AG04450 (cell line): Measurements from ENCODE around the gene RBM19. TPM values are rescaled to one million over a fixed set of nuclear protein-coding genes. Genes with fewer than 3 reads are reported as not detected.

Experiments
- CTCF ChIA-PET: fragments of 300-600, 350-600 bp; formaldehyde crosslinking; extraction: SDS; loops from one replicate; lab custom pipeline; 2022; ENCODE audit warnings: antibody characterized with exemption, inconsistent platforms; lab: Charles Lee
- POLR2A ChIA-PET: fragments of 350-600 bp; formaldehyde crosslinking; extraction: SDS; loops from one replicate; lab custom pipeline; 2021; ENCODE audit warnings: antibody characterized with exemption, inconsistent platforms; lab: Yijun Ruan, JAX
- DNase-seq: peaks from one replicate; pipeline ENCODE4 v3.0.0-alpha.2; 2011; ENCODE audit warnings: low read depth, low spot score
- H3K27ac ChIP-seq: one replicate; pipeline ENCODE4 v1.5.1; 2012; ENCODE audit warnings: low read depth, low read length, control low read depth
- H3K27me3 ChIP-seq: one replicate; pipeline ENCODE4 v1.6.0; 2012; ENCODE audit warnings: low read length; ENCODE audit not compliant: control insufficient read depth, insufficient read depth
- H3K4me3 ChIP-seq: 2 replicates; pipeline ENCODE4 v1.5.1; 2011; ENCODE audit warnings: mild to moderate bottlenecking, low read depth, low read length, control low read depth
- H3K9me3 ChIP-seq: 2 replicates; pipeline ENCODE4 v1.5.1; 2012; ENCODE audit warnings: low read length; ENCODE audit not compliant: control insufficient read depth, insufficient read depth
- CTCF ChIP-seq: IDR thresholded peaks from 2 replicates; pipeline ENCODE4 v1.5.1; 2011; ENCODE audit warnings: low read depth, low read length, control low read depth, inconsistent platforms
- polyA plus RNA-seq: library from polyadenylated mRNA; depleted of rRNA; stranded (reverse); fragments of >200 nt; gene quantifications from 2 replicates; pipeline ENCODE4 v1.2.3, GENCODE V29; 2011

RBM19 gene
- polyA plus RNA-seq, 1 experiment, result 10.6 TPM

- DNase-seq, result no peak
- ChIA-PET CTCF (interaction anchor here (1.2 to 1.4 kb wide), 2 partner anchors 25 to 349 kb away, joined by 3 to 5 read pairs; no protein-coding TSS in a partner anchor), POLR2A (no interaction called here)
- peaks cover 2% of the 10 kb centered on the region for H3K27me3 ChIP-seq
- no peak overlapping the region for H3K4me3 ChIP-seq
- no peaks in the 10 kb centered on the region; the same call in 1 of the 2 replicates for H3K9me3 ChIP-seq
- TF ChIP-seq CTCF, result no peak
- H3K27ac ChIP-seq, result no peak overlapping the region
Observed at GRCh38 chr12:113774526-113774925, 191.6 kb downstream of the RBM19 start.

GRCh38 chr12:113772505-113773030 lies 193.6 kb downstream of the RBM19 start:
- ChIA-PET POLR2A (interaction anchor here (0.7 kb wide), 1 partner anchor 137 kb away, joined by 6 read pairs; no protein-coding TSS in a partner anchor), CTCF (no interaction called here)
- no peak overlapping the region for H3K4me3 ChIP-seq
- H3K27me3 ChIP-seq, result no peaks in the 10 kb centered on the region
- no peak for TF ChIP-seq CTCF
- DNase-seq, result no peak
- no peaks in the 10 kb centered on the region for H3K9me3 ChIP-seq
- no peak overlapping the region for H3K27ac ChIP-seq

GRCh38 chr12:113770389-113770865 lies 195.7 kb downstream of the RBM19 start:
- TF ChIP-seq CTCF, result no peak
- Histone ChIP-seq H3K27ac (no peak overlapping the region), H3K9me3 (no peaks in the 10 kb centered on the region), H3K4me3 (no peak overlapping the region), H3K27me3 (no peaks in the 10 kb centered on the region)
- ChIA-PET CTCF (no interaction called here), POLR2A (no interaction called here)
- DNase-seq, result no peak

GRCh38 chr12:113769305-113769704 lies 196.8 kb downstream of the RBM19 start:
- POLR2A ChIA-PET, result no interaction called here
- H3K4me3 ChIP-seq, result no peak overlapping the region
- CTCF ChIA-PET, result interaction anchor here (0.9 kb wide), 1 partner anchor 306 kb away, joined by 3 read pairs; no protein-coding TSS in a partner anchor
- no peak for DNase-seq
- H3K9me3 ChIP-seq, result no peaks in the 10 kb centered on the region
- H3K27me3 ChIP-seq, result no peaks in the 10 kb centered on the region
- no peak overlapping the region for H3K27ac ChIP-seq
- TF ChIP-seq CTCF, result no peak

- ChIA-PET CTCF (interaction anchor here (0.9 kb wide), 1 partner anchor 306 kb away, joined by 3 read pairs; no protein-coding TSS in a partner anchor), POLR2A (no interaction called here)
- Histone ChIP-seq H3K27me3 (peaks cover 3% of the 10 kb centered on the region), H3K4me3 (no peak overlapping the region), H3K9me3 (no peaks in the 10 kb centered on the region), H3K27ac (no peak overlapping the region)
- TF ChIP-seq CTCF, result no peak
- no peak for DNase-seq
Observed at GRCh38 chr12:113768850-113769249, 197.3 kb downstream of the RBM19 start.
